Activated effector memory CD4-positive, alpha-beta T cell treated with Interleukin-2 at 50 U/mL for 16 hours (primary cell): ENCODE results near the gene GSTM4.

ENCODE experiments used
- DNase-seq: peaks from one replicate; pipeline ENCODE4 v3.0.0-alpha.2; 2020

Gene GSTM4

DNA sequence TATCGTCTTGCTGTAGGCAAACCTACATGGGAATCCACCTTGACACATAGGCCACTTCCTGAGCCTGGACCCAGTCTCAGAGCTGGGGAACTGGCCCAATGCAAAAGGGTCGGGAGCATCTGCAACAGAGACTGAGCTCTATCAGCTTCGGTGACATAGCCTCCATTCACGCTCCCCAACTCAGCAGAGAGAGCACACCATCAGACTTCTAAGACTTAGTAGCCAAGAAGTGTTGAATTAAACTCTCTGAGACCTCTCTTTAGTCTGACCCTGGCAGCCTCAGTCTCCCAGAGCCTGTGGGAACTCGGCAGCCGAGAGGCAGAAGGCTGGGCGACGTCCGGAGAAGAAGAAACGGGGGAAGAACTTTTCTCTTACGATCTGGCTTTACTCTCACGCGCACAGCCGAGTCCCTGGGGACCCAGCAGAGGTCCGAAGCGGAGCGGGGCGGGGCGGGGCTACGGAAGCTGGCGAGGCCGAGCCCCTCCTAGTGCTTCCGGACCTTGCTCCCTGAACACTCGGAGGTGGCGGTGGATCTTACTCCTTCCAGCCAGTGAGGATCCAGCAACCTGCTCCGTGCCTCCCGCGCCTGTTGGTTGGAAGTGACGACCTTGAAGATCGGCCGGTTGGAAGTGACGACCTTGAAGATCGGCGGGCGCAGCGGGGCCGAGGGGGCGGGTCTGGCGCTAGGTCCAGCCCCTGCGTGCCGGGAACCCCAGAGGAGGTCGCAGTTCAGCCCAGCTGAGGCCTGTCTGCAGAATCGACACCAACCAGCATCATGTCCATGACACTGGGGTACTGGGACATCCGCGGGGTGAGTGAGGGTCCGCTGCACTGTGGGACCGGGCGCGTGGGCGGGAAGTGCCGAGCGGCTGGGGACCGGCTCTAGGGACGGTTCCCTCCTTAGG is at the start of gene GSTM4:
GSTM4 (plus strand) TSS at position 485 of the 905 bp plus-strand sequence; CDS start at position 776, 291 bp downstream.
- DNase-seq = peak; percentile 51

DNA sequence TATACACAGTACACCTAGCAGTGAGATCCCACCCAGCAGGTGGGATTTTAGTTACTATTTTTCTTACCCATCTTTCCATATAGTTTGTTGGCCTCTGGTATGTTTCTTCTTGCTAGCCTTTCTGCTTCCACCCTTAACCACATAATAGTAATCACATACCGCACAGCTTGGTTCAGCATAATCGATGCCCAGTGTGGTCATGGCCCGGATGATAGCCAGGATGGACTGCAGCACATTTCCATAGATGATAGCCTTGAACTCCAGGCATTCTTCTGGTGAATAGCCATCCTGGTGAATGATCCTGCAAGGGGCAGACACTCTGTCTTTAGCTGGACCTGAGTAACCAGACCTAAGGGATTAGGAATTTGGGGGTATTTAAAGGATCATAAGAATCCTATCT is 46.0 kb upstream of the GSTM4 start:
- no peak for DNase-seq

DNA sequence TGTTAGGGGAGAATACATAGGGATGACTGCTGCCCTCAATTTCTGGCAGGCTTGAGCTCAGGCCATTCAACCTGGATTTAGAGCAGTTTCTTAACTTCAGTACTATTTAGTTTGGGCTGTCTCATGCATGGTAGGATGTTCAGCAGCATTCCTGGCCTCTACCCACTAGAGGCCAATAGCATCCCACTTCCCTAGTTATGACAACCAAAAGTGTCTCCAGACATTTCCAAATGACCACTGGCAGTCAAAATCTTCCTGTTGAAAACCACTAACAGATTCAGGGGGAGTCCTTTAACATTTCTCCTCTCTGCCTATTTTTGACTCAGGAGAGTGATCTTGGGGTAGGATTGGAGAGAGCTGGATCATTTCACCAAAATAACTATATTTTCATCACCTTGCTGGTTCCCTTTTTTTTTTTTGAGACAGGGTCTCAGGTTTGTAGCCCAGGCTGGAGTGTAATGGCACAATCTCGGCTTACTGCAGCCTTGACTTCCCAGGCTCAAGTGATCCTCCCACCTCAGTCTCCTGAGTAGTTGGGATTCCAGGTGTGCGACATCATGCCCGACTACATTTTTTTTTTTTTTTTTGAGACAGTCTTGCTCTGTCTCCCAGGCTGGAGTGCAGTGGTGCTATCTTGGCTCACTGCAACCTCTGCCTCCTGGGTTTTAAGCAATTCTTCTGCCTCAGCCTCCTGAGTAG is 45.1 kb upstream of the GSTM4 start:
- DNase-seq = no peak

DNA sequence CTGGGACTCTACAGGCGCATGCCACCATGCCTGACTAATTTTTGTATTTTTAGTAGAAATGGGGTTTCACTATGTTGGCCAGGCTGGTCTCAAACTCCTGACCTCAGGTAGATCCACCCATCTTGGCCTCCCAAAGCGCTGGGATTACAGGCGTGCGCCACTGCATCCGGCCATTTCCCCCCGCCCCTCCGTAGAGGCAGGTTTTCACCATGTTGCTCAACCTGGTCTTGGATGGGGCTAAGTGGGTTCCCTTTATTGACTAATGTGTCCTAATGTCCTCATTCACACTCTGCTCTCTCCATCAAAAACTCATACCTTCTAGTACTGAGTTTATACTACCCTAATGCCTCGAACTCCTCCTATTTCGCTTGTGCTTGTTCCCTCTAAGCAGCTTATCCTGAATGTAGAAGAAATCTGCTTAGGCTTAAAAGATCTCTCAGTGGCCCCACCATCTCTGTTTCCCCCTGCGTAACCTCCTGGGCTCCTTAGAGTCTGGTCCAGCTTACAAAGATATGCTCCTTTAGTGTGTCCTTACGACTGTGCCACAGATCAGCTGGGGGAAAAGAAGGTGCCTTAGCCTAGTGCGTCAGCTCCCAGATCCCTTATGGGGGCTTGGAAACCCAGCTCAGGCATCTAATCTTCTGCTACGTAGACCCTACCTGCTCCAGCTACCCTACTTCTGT is 44.5 kb upstream of the GSTM4 start:
- DNase-seq = no peak

DNA sequence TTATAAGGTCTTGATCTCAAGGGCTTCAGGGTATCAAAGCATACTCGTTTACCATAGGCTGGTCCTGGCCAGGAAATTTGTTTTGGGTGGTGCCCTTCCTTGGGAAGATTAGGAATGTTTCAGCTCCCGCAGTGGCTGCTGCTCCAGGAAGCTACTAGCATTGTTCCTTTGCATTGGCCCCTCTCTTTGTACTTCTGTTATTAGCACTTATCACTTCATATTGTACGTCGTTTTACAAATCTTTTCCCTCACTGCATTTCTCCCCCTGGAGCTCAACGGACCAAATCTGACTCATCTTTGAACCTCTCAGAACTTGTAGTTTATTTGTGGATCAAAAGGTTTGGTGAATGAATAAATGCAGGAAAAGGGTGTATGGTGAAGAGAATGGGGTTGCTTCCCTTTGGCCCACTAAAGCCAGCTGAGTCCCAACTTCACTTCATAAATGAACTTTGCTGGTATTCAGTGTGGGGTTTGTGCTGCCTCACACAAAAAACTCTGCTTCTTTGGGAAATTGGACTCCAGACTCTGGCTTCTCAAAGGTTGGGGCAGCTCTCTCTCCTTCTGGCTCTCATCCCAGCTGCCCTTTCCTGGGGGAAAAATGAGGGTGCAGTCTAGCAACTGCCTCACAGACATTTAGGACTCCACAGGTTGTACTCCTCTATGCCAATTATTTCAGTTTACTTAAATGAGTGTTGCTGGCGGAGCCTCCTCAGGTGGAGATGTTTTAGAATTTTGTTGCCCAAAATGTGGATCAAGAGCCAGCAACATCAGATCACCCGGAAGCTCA is 42.3 kb upstream of the GSTM4 start:
- no peak for DNase-seq

DNA sequence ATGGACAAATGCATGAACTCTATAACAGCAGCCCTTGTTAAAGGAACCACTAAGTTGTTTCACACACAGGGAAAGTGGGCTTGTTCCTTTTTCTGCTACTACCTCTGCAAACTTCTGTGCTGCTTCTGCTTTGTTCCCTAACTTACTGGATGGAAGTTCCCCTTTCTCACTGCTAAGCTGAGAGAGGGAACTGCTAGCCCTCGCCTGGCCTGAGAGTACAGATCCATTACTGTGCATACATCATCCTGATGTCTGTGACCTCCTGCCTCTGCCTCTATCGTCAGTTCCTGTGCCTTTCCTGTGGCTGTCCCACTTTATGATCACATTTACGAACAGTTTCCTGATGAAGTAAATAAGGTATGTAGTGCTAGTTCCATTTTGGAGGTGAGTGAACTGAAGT is 40.0 kb upstream of the GSTM4 start:
- no peak for DNase-seq

DNA sequence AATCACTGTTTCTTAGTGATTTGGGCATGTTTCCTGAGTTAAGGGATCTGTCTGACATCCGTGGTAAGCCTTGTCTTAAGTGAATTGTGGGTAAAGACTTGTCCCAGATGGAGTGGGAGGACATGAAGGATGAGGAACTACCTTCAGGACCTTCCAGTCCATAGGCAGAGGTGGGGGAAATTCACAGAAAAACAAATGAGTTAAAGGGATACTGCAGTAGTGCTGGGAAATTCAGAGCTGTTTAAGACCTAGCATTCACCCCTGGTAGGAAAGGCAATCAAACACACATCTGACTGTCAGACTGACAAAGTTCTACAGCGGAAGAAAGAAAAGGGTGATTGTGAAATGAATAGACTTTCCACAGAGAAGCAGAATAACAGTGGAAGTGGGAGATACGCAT is 39.5 kb upstream of the GSTM4 start:
- DNase-seq = no peak

DNA sequence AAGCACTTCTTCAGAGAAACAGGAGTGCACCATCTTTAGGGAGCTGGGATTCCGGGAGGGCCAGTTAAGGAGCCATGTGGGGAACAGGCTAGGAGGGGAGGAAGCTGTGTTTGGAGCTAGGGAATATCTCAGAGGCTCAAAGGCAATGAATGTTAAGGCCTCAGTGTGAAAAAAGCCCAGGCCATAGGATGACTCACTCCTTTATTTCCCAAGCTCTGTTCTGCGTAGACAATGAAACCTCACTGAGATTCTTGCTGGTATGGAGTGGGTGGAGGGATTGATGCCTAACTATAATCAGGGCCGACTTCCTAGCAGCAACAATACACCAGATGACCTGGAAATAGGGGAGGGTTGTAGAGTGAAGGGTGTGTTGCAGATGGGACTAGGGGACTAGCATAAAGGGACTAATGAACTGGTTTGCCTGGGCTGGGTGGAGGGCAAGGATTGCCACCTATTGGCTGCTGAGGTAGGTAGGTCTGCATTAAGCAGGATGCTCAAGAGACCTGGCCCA is 38.6 kb upstream of the GSTM4 start:
- no peak for DNase-seq

DNA sequence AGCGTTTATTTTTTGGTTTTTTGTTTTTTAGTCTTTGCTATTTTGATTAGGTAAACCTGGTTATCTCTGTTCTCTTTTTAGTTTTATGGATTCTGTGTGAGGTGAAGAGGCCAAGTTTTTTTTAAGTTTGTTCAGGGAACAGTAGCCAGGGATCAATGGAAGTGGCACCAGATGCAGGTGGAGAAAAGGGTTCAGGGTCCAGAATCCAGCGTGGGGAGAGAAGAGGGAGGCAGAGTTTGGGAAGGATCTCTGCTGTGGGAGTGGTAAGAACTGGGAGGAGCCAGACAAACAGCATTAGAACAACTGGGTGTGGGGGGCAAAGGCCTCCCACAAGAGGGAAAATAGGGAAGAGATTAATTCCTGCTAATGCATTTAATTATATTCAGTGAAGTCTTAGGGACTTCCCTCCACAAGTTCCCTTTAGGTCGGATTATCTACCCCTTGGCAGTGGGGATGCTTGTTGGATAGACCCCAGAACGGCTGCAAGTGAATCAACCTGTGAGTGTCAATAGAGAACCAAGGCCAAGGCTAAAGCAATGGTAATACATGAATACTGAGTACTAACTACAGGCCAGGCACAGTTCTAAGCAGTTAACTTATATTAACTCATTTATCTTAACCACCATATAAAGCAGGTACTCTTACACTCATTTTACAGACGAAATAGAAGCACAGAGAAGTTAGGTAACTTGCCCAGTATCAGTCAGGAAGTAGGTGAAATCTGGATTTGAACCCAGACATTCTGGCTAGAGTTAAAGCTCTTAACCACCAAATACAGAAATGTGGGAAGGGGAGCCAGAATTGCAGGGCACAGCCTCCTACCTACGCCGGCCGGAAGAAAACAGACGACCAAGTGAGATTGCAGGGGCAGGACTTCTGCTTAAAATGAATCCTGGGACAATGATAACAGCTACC is 37.0 kb upstream of the GSTM4 start:
- no peak for DNase-seq

DNA sequence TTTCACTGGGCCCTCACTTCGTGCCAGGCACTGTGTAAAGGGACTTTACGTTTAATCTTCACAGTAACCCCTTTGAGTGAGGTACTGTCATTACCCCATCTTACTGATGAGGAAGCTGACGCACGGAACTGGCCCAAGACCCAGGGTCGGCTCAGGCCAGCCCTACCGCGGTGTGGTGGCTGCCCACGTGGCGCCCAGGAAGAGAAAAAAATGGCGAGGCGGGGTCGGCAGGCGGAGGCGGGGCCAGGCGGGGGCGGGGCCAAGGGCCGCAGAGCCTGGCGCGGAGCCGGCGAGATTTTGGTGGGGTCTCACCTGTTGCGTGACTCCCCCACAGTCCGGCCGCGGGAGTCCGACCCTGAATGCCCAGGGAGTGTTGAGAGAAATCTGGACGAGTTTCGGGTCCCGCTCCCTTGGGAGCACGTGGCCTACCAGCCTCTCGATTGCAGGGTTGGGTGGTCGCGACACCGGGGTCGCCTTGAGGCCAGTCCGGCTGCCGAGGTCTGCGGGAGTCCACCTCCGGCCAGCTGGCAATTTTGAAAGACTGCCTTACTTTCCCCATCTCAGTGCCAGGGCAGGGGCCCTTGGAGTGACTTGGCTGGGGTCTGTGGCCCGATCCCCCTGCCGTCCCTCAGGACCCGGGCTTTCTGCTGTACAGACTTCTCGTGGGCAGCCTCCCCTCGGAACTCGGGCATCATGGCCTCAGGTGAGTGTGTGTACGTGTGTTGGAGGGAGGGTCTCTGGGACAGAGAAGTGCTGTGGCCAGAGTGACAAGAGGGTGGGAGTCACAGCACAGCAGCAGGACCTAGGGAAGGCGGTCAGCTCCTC is 36.1 kb upstream of the GSTM4 start, which contains the start of the genes AMPD2 and GNAT2:
AMPD2 (plus strand) TSS at position 262 of the 825 bp plus-strand sequence. CDS start 1,339 bp downstream, outside the sequence.
GNAT2 (minus strand) TSS at position 41 of the 825 bp plus-strand sequence. CDS start 6,746 bp downstream, outside the sequence.
- peak; percentile 60 for DNase-seq

DNA sequence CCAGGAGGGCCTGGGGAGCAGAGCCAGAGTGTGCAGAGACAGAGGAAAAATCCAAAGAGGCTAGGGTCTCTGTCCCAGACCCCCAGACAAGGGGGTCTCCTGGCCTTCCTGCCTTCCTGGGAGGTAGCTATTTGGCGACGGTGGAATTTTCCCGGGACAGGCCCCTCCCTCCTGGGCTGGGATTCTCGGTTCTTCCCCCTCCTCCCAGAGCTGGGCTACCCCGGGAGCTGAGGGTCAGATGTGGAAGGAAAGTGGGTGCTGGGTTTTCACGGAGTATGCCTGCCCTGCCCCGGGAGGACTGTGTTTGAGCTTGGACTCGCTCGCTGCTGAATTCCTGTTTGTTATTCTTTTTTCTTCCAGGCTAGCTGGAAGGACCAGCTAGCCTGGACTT is 35.5 kb upstream of the GSTM4 start:
- no peak for DNase-seq

DNA sequence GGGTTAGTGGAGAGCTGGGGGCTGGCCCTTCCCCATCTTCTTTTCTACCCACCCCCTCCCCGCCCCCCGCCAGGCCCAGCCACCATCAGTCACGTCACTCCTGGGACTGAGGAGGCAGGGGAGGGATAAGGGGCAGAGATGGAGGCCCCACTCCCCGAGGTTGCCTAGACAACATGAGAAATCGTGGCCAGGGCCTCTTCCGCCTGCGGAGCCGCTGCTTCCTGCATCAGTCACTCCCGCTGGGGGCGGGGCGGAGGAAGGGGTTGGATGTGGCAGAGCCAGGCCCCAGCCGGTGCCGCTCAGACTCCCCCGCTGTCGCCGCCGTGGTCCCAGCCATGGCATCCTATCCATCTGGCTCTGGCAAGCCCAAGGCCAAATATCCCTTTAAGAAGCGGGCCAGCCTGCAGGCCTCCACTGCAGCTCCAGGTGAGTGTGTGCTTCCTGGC is 35.0 kb upstream of the GSTM4 start:
- DNase-seq = peak; percentile 95

DNA sequence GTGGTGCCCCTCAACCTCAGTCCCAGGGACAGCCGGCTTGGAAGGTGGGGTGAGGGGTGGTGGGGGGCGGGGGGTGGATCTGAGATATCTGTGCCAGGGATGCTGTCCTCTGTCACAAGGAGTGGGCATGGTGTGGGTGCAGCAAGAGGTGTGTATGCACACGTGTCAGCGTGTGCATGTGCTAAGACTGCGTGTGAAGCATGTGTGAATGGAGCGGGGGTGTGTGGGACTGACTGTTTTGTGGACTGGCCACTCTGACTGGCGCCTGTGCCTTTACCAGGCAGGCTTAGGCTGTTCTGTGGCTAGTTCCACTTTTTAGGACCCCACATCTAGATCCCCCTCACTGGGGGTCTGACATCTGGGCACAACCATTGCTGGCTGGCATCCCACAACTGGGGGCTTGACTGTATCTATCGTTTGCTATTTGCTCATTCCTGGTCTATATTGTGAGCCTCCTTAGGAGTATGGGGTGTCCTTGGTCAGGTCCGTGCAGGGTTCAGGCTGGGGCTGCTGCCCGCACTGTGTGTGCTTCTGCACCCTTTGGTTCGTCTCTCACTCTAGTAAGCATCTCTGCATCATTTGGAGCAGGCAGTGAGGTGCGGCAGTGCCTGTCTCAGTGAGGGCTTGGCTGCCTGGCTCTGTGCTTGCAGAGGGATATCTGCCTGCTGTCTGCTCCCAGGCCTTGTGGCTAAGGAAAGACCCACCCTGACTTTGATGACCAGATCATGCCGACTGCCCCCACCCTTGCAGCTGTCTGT is 34.3 kb upstream of the GSTM4 start:
- no peak for DNase-seq

DNA sequence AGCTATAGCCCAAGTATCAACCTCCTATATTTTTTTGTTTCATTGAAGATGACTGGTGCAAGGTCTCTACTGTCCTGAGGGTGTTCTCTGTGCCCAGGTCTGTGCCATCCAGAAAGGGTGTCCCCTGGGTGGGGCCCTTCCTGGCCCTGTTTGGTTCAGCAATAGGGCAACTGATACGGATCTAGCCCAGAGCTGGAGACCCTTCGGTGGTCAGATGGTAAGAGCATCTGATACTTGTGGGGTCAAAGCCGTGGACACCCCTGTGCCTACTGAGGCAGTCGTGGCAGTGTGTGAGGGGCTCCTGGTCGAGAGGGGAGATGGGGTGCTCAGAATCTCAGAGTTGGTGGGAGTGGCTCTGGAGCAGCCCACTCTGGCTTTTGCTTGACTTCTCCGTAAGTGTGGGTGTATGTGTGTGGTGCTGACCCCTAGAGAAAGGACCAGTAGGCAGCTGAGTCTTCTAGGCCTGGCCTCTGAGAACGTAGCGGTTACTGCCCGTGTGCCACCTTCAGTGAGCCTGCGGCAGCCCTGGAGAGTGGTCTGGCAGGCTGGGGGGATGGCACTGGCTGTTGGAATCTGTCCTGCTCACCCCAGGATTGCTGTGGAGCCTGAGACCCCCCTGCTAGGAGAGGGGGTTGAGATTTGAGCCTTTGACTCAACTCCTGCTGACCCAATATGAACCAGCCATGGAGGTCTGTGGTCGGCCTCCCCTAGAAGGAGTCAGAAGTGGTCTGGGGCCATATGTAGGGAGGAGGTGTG is 33.6 kb upstream of the GSTM4 start:
- no peak for DNase-seq

DNA sequence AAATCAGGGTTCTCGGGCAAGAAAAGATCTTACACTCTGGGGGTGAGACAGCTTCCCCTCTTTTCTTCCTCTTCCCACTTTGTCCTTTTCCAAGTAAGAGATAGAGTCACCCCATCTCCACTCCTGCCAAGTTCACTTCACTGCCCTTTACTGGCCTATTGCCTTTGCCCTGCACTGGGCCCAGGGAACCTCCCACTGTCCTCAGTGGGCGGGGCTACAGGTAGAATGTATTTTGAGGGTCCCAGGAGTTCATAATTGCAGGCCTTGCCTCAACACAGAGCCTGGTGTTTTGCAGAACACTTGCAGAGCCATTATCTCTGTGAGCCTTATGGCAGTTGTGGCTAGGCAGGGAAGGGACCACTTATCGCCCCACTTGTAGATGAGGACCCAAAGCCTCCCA is 33.0 kb upstream of the GSTM4 start:
- DNase-seq = no peak

DNA sequence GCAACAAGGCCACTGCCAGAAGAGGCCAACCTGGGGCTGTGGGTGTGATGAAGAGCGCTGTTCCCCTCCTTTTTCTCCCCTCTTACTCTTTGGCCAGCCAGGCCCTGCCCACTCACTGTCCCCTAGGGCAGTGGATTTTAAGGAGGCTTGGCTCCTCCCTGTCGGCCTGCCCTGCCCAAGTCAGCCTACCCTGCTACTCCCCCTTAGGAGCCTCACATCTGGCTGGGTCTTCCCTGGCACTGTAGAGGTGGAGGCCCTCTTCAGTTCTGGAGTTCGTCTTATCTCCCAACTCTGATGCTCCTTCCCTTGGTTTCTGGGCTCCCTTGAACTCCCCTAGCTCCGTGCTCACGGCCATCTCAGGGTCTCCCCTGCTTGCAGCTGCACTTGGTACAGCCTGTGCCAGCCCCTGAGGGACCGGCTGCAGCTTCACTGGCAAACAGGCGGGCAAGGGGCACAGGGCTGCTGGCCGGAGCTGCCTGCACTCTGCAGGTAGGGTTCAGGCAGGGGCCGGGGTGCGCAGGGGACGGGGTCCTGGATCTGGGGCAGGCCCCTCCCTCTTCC is 32.2 kb upstream of the GSTM4 start:
- DNase-seq = no peak

DNA sequence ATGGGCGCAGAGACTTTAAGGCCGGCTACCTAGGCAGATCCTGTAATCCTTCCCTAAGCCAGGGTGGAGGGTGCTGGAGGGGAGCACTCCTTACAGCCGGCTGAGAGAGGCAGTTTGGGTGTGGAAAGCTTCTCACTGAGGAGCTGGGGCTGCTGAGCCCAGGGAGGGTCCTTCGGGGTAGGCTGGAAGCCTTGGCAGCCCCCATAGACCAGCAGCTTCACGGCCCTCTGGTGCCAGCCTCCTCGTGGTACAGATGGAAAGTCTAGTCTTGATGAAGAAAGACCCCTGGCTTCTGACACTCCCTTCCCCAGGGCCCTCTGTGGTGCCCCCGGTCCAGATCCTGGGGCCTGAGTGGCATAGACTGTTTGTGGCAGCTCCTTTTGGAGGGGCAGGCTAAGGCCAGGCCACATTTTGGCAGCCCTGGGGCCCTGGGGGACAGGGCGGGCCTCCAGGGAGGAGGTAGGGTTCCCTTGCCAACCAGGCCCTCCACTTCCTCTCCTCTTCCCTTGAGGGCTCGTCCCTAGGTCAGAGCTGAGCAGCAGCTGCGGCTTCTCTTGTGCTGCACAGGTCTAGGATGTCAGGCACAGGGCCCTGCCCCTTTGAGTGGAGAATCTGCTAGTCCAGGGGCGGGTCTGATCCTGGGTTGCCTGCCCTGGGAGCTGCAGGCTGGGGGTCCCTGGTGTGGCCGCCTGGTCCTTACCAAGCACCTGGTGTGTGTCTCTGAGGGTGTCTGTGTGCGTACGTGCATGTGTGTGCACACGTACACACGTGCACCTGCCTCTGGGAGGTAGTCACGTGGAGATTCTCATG is 31.5 kb upstream of the GSTM4 start:
- DNase-seq = no peak
